Mesendoderm (in vitro differentiated cells): ENCODE measurements around the gene CYP26B1.

ENCODE experiments used
- DNase-seq: peaks from one replicate; pipeline ENCODE4 v3.0.0; 2013
- H2AK5ac ChIP-seq: 2 replicates; pipeline ENCODE4 v1.6.1; 2013; ENCODE audit warnings: low read length, inconsistent platforms
- H2BK120ac ChIP-seq: 2 replicates; pipeline ENCODE4 v1.6.1; 2013; ENCODE audit warnings: low read depth, mild to moderate bottlenecking, low read length, moderate library complexity, mixed read lengths
- H2BK15ac ChIP-seq: replicated peaks from 2 replicates; pipeline ENCODE4 v1.6.1; 2013; ENCODE audit warnings: low read depth, mild to moderate bottlenecking, moderate library complexity
- H2BK5ac ChIP-seq: 2 replicates; pipeline ENCODE4 v1.6.1; 2013; ENCODE audit warnings: low read length, inconsistent platforms
- H3K18ac ChIP-seq: 2 replicates; pipeline ENCODE4 v1.6.1; 2013; ENCODE audit warnings: mild to moderate bottlenecking, low read length, mixed read lengths
- H3K23ac ChIP-seq: one replicate; pipeline ENCODE4 v1.6.1; 2013; ENCODE audit warnings: low read length
- H3K27ac ChIP-seq: 2 replicates; pipeline ENCODE4 v1.5.1; 2013; ENCODE audit warnings: low read depth, mild to moderate bottlenecking, inconsistent platforms, low read length, moderate library complexity
- H3K27me3 ChIP-seq: 2 replicates; pipeline ENCODE4 v1.6.1; 2013; ENCODE audit warnings: low read length, control low read depth, mild to moderate bottlenecking, inconsistent platforms; ENCODE audit not compliant: insufficient read depth, poor library complexity
- H3K36me3 ChIP-seq: 2 replicates; pipeline ENCODE4 v1.6.1; 2013; ENCODE audit warnings: low read length, inconsistent platforms; ENCODE audit not compliant: control insufficient read depth, insufficient read depth
- H3K4ac ChIP-seq: one replicate; pipeline ENCODE4 v1.6.1; 2013; ENCODE audit warnings: low read depth, mild to moderate bottlenecking, low read length, moderate library complexity
- H3K4me1 ChIP-seq: 2 replicates; pipeline ENCODE4 v1.6.1; 2013; ENCODE audit warnings: low read depth, low read length, inconsistent platforms; ENCODE audit not compliant: control insufficient read depth
- H3K4me2 ChIP-seq: 2 replicates; pipeline ENCODE4 v1.6.1; 2013; ENCODE audit warnings: low read length
- H3K4me3 ChIP-seq: 2 replicates; pipeline ENCODE4 v1.5.1; 2013; ENCODE audit warnings: mild to moderate bottlenecking, low read length
- H3K56ac ChIP-seq: one replicate; pipeline ENCODE4 v1.6.1; 2013; ENCODE audit warnings: low read length
- H3K79me1 ChIP-seq: 2 replicates; pipeline ENCODE4 v1.6.1; 2013; ENCODE audit warnings: low read length, inconsistent platforms
- H3K79me2 ChIP-seq: 2 replicates; pipeline ENCODE4 v1.6.1; 2013; ENCODE audit warnings: mild to moderate bottlenecking, low read length; ENCODE audit not compliant: control insufficient read depth, insufficient read depth
- H3K9ac ChIP-seq: 2 replicates; pipeline ENCODE4 v1.6.1; 2013; ENCODE audit warnings: low read length, inconsistent platforms
- H4K5ac ChIP-seq: one replicate; pipeline ENCODE4 v1.6.1; 2013; ENCODE audit warnings: low read length
- H4K8ac ChIP-seq: one replicate; pipeline ENCODE4 v1.6.1; 2013; ENCODE audit warnings: low read depth, mild to moderate bottlenecking, control low read depth, low read length, moderate library complexity
- WGBS: extraction: QIAGEN DNeasy Blood & Tissue Kit; methylation state at CpG from one replicate; pipeline ENCODE4 v1.1.7; 2013; ENCODE audit warnings: low lambda C conversion rate, missing lambda C conversion rate; ENCODE audit not compliant: insufficient coverage; ENCODE audit errors: extremely low coverage; 5-methylcytosine and 5-hydroxymethylcytosine counted together

CYP26B1 gene

DNA sequence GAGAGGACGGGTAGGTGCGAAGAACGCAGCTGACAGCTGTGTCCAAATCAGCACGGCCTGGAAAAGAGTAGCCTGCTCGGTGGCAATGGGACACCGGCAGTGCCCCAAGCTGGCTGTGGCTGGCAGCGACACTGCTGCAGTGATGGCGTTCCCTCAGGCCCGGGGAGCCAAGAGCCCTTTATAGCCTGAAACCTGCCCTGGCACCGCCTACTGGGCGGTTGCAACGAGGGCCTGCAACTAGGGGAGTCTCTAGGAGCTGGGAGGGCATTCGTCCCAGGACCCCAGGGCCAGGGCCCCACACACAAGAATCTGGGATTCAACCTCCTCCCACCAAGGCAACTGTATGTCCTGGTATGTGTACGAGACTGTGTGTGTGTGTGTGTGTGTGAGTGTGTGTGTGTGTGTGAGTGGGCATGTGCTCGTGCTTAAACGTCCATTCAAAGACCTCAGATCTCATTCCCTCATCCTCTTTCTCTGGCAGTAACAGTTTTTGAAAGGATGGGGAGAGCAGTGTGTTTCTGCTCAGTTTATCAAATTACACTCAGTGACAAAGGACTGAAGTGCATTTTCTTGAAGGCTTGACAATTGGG is 6.8 kb upstream of the CYP26B1 start:
- H3K36me3 ChIP-seq, result no peaks in the 10 kb centered on the region
- H3K79me2 ChIP-seq, result no peaks in the 10 kb centered on the region
- no peak overlapping the region for H3K56ac ChIP-seq
- H3K4ac ChIP-seq, result no peak overlapping the region
- no peaks in the 10 kb centered on the region for H3K79me1 ChIP-seq
- no CpG with 5 or more reads among the region's 16 CpGs for WGBS
- DNase-seq, result no peak
- no peak overlapping the region for H3K27ac ChIP-seq
- no peaks in the 10 kb centered on the region for H3K4me1 ChIP-seq
- H4K8ac ChIP-seq, result no peak overlapping the region
- H3K23ac ChIP-seq, result no peak overlapping the region
- no peak overlapping the region for H2AK5ac ChIP-seq
- H4K5ac ChIP-seq, result no peak overlapping the region
- H3K18ac ChIP-seq, result no peak overlapping the region
- H3K27me3 ChIP-seq, result peaks cover 5% of the 10 kb centered on the region
- H3K4me3 ChIP-seq, result no peak overlapping the region
- H2BK15ac ChIP-seq, result no peak overlapping the region
- H2BK120ac ChIP-seq, result no peak overlapping the region
- H3K9ac ChIP-seq, result no peak overlapping the region
- H3K4me2 ChIP-seq, result no peak overlapping the region
- H2BK5ac ChIP-seq, result no peak overlapping the region

GRCh38 chr2:72153924-72154323 is 6.3 kb upstream of the CYP26B1 start:
- Histone ChIP-seq H3K18ac (no peak overlapping the region), H4K5ac (no peak overlapping the region), H3K27me3 (peaks cover 9% of the 10 kb centered on the region), H3K27ac (no peak overlapping the region), H3K9ac (no peak overlapping the region), H2BK15ac (no peak overlapping the region), H3K56ac (no peak overlapping the region), H2AK5ac (no peak overlapping the region), H3K36me3 (no peaks in the 10 kb centered on the region), H4K8ac (no peak overlapping the region), H3K4me3 (no peak overlapping the region), H3K4me1 (no peaks in the 10 kb centered on the region), H3K79me2 (no peaks in the 10 kb centered on the region), H3K4ac (no peak overlapping the region), H3K4me2 (no peak overlapping the region), H2BK120ac (no peak overlapping the region), H3K23ac (no peak overlapping the region), H2BK5ac (no peak overlapping the region), H3K79me1 (no peaks in the 10 kb centered on the region)
- DNase-seq, result no peak
- no CpG with 5 or more reads among the region's 5 CpGs for WGBS

DNA sequence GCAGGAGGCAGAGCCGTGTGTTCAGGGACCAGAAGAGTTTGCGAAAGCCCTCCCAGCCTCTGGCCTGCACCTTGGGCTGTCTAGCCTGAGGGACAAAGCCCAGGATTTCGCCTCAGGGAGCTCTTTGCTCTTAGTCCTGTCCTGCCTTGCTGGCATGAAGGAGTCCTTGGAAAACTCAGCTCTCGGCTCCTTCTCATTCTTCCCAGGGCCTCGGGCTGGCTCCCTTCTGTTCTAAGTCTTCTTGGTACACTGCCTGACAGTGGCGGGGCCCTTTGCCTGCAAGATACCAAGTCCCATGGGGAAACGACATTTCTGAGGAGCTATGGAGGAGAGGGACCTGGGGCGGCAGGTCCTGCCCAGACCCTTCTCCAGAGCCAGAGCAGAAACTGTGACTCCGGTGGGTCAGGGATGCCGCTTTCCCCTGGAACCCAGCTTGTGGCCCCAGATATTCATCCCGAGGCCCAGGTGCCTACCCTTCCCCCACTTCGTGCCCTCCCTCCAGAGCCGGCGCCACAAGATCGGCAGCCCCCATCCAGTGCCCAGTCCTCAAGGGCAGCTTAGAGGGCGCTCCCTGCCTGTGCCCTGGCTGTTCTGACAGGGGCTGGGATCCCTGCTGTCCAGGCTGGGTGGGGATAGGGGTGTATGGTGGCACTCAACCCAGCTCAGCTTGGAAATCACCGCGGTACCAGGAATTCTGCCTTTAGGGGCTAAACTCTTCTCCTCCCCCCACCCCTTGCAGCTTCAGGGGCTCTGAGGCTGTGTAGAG is 5.5 kb upstream of the CYP26B1 start:
- Histone ChIP-seq H2BK120ac (no peak overlapping the region), H3K4me2 (no peak overlapping the region), H3K36me3 (no peaks in the 10 kb centered on the region), H2BK5ac (no peak overlapping the region), H3K27ac (no peak overlapping the region), H3K27me3 (peaks cover 9% of the 10 kb centered on the region), H3K4ac (no peak overlapping the region), H2AK5ac (no peak overlapping the region), H4K8ac (no peak overlapping the region), H4K5ac (no peak overlapping the region), H3K23ac (no peak overlapping the region), H3K9ac (no peak overlapping the region), H2BK15ac (no peak overlapping the region), H3K4me1 (no peaks in the 10 kb centered on the region), H3K56ac (no peak overlapping the region), H3K79me2 (no peaks in the 10 kb centered on the region), H3K18ac (no peak overlapping the region), H3K4me3 (no peak overlapping the region), H3K79me1 (no peaks in the 10 kb centered on the region)
- DNase-seq, result no peak
- no CpG with 5 or more reads among the region's 18 CpGs for WGBS

- whole genome bisulfite sequencing, result no CpG with 5 or more reads among the region's 2 CpGs
- DNase-seq, result no peak
Measured at GRCh38 chr2:72150861-72151356, 3.2 kb upstream of the CYP26B1 start.

GRCh38 chr2:72150157-72150860 is 2.6 kb upstream of the CYP26B1 start:
- Histone ChIP-seq H2BK15ac (no peak overlapping the region), H3K18ac (no peak overlapping the region), H3K4me1 (no peaks in the 10 kb centered on the region), H3K27ac (no peak overlapping the region), H2AK5ac (no peak overlapping the region), H3K4me3 (no peak overlapping the region), H3K79me2 (no peaks in the 10 kb centered on the region), H4K8ac (no peak overlapping the region), H3K4me2 (peak overlapping the region; percentile 6), H3K4ac (no peak overlapping the region), H2BK5ac (no peak overlapping the region), H3K36me3 (no peaks in the 10 kb centered on the region), H3K56ac (no peak overlapping the region), H2BK120ac (no peak overlapping the region), H3K9ac (no peak overlapping the region), H3K27me3 (peaks cover 31% of the 10 kb centered on the region), H3K23ac (no peak overlapping the region), H4K5ac (no peak overlapping the region), H3K79me1 (no peaks in the 10 kb centered on the region)
- no CpG with 5 or more reads among the region's 28 CpGs for WGBS
- DNase-seq, result peak; percentile 87

More at GRCh38 chr2:72150861-72151356, 3.2 kb upstream of the CYP26B1 start:
- H3K9ac ChIP-seq, result no peak overlapping the region
- no peak overlapping the region for H3K4me3 ChIP-seq
- H3K4me1 ChIP-seq, result no peaks in the 10 kb centered on the region
- H3K56ac ChIP-seq, result no peak overlapping the region
- H3K27ac ChIP-seq, result no peak overlapping the region
- H4K5ac ChIP-seq, result no peak overlapping the region
- H2BK5ac ChIP-seq, result no peak overlapping the region
- no peaks in the 10 kb centered on the region for H3K79me2 ChIP-seq
- H2AK5ac ChIP-seq, result no peak overlapping the region
- peaks cover 29% of the 10 kb centered on the region for H3K27me3 ChIP-seq
- H3K36me3 ChIP-seq, result no peaks in the 10 kb centered on the region
- no peak overlapping the region for H3K18ac ChIP-seq
- no peak overlapping the region for H3K4me2 ChIP-seq
- H3K23ac ChIP-seq, result no peak overlapping the region
- H3K79me1 ChIP-seq, result no peaks in the 10 kb centered on the region
- H4K8ac ChIP-seq, result no peak overlapping the region
- no peak overlapping the region for H2BK15ac ChIP-seq
- H3K4ac ChIP-seq, result no peak overlapping the region
- no peak overlapping the region for H2BK120ac ChIP-seq
